ENCODE measurements around the gene TMCC2.

DNA sequence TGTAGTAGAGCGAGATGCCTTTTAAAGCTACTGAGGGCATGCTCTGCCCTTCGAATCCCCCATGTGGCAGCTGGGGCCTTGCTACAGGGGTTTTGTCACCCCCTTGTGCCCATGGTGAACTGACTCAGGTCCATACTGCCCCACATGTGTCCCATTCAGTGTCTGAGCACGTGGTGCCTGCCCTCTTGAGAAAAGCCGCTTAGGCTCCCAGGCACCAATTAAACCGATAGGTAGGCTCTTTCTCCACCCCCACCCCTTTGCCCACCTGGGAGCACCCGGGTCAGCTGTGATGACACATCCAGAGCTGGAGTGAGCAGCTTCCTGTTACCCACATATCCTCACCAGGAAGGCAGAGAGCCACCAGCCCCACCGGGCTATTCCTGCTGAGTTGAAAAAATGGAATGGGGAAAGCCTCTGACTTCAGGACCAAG lies 30.5 kb downstream of the TMCC2 start:
- TF ChIP-seq, protein P1, sequence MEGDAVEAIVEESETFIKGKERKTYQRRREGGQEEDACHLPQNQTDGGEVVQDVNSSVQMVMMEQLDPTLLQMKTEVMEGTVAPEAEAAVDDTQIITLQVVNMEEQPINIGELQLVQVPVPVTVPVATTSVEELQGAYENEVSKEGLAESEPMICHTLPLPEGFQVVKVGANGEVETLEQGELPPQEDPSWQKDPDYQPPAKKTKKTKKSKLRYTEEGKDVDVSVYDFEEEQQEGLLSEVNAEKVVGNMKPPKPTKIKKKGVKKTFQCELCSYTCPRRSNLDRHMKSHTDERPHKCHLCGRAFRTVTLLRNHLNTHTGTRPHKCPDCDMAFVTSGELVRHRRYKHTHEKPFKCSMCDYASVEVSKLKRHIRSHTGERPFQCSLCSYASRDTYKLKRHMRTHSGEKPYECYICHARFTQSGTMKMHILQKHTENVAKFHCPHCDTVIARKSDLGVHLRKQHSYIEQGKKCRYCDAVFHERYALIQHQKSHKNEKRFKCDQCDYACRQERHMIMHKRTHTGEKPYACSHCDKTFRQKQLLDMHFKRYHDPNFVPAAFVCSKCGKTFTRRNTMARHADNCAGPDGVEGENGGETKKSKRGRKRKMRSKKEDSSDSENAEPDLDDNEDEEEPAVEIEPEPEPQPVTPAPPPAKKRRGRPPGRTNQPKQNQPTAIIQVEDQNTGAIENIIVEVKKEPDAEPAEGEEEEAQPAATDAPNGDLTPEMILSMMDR (IDR thresholded peaks at IDR 0.05): no peak
- TF ChIP-seq POLR2AphosphoS5 (IDR thresholded peaks at IDR 0.05) (no peak), EP300 (IDR thresholded peaks at IDR 0.05) (no peak)

Measured in upper lobe of left lung (tissue), 4 donors.